OCI-LY7 (cell line): ENCODE results near the gene MRPL55. TPM values are rescaled to one million over a fixed set of nuclear protein-coding genes. Genes with fewer than 3 reads are reported as not detected.
A peak's percentile ranks its signal among the peaks of the same experiment; 100 is the strongest.

ENCODE experiments used
- BruUV-seq: library from RNA; stranded (reverse); fragments of 400-500 nt; replicated peaks from 2 replicates; lab custom pipeline; 2021; lab: Mats Ljungman, UMichigan
- CTCF ChIA-PET: fragments of 300-600 bp; sonication (Branson Sonifier 250); formaldehyde crosslinking; loops from one replicate; lab custom pipeline; 2022; ENCODE audit warnings: antibody characterized with exemption; ENCODE audit not compliant: unreplicated experiment; lab: Charles Lee
- POLR2A ChIA-PET: fragments of 300-600 bp; sonication (Branson Sonifier 250); formaldehyde crosslinking; loops from one replicate; lab custom pipeline; 2022; ENCODE audit warnings: antibody characterized with exemption; lab: Charles Lee
- DNase-seq: peaks from one replicate; pipeline ENCODE4 v3.0.0-alpha.2; 2015; ENCODE audit warnings: low spot score
- H2AFZ ChIP-seq: fragments of 200-600 bp; sonication (generic), shearing (Covaris generic); 2 replicates; pipeline ENCODE4 v1.6.1; 2014; ENCODE audit warnings: mild to moderate bottlenecking, antibody characterized with exemption, low read length, moderate library complexity
- H3K27ac ChIP-seq: fragments of 200-600 bp; sonication (generic); 2 replicates; pipeline ENCODE4 v1.5.1; 2014; ENCODE audit warnings: mixed run types, low read depth, mild to moderate bottlenecking, moderate library complexity, low read length, inconsistent platforms; ENCODE audit not compliant: poor library complexity, severe bottlenecking
- H3K36me3 ChIP-seq: fragments of 200-600 bp; sonication (generic); 2 replicates; pipeline ENCODE4 v1.6.1; 2014; ENCODE audit warnings: mild to moderate bottlenecking, antibody characterized with exemption, low read length, moderate library complexity, mixed read lengths; ENCODE audit not compliant: insufficient read depth
- H3K4me1 ChIP-seq: fragments of 200-600 bp; sonication (generic); 2 replicates; pipeline ENCODE4 v1.5.1; 2014; ENCODE audit warnings: mild to moderate bottlenecking, low read length; ENCODE audit not compliant: insufficient read depth, poor library complexity, severe bottlenecking
- H3K4me2 ChIP-seq: fragments of 200-600 bp; sonication (generic); 2 replicates; pipeline ENCODE4 v1.6.1; 2014; ENCODE audit warnings: mild to moderate bottlenecking, low read length
- H3K4me3 ChIP-seq: fragments of 200-600 bp; sonication (generic); 2 replicates; pipeline ENCODE4 v1.5.1; 2014; ENCODE audit warnings: mild to moderate bottlenecking, low read depth, low read length; ENCODE audit not compliant: poor library complexity, severe bottlenecking
- H3K79me2 ChIP-seq: fragments of 200-600 bp; sonication (generic); 2 replicates; pipeline ENCODE4 v1.6.1; 2016; ENCODE audit warnings: low read depth, mild to moderate bottlenecking, low read length, moderate library complexity, mixed read lengths; ENCODE audit not compliant: insufficient read depth
- H3K9me2 ChIP-seq: fragments of 200-600 bp; sonication (generic); 2 replicates; pipeline ENCODE4 v1.6.1; 2016; ENCODE audit warnings: mild to moderate bottlenecking, low read length, mixed read lengths; ENCODE audit not compliant: insufficient read depth
- H3K9me3 ChIP-seq: fragments of 200-600 bp; sonication (generic); 2 replicates; pipeline ENCODE4 v1.6.1; 2014; ENCODE audit warnings: mild to moderate bottlenecking, mixed run types, low read length, mixed read lengths
- H4K20me1 ChIP-seq: fragments of 200-600 bp; sonication (generic); 2 replicates; pipeline ENCODE4 v1.6.1; 2014; ENCODE audit warnings: mild to moderate bottlenecking, antibody characterized with exemption, low read length, moderate library complexity, mixed read lengths; ENCODE audit not compliant: insufficient read depth
- CTCF ChIP-seq: fragments of 200-600 bp; sonication (generic); conservative IDR thresholded peaks from 2 replicates; pipeline ENCODE4 v1.5.1; 2014; ENCODE audit warnings: mild to moderate bottlenecking, antibody characterized with exemption, low read length, moderate library complexity, mixed read lengths
- EZH2phosphoT487 ChIP-seq: fragments of 200-600 bp; sonication (generic); IDR thresholded peaks from 2 replicates; pipeline ENCODE4 v1.6.1; 2018; ENCODE audit warnings: low read depth, borderline replicate concordance, mild to moderate bottlenecking, mixed run types, antibody characterized with exemption, low read length, moderate library complexity, mixed read lengths
- intact Hi-C: fragments of 100-400 bp; cut with micrococcal nuclease; formaldehyde crosslinking; loops from one replicate; pipeline ENCODE4 v1.10.0; 2022; ENCODE audit not compliant: unreplicated experiment
- total RNA-seq, 2 experiments: library from RNA; depleted of rRNA in 1 of 2; stranded (reverse); fragments of >200 nt in 1 of 2; shearing (Covaris generic) in 1 of 2; gene quantifications; 2 replicates each; pipeline ENCODE4 v1.2.3, GENCODE V29; 2014 to 2022

MRPL55 gene
- total RNA-seq, 2 experiments from 2014 or later, result 50.0 to 92.8 TPM

GRCh38 chr1:228060458-228061190 is 48.5 kb downstream of the MRPL55 start:
- intact Hi-C loops, result no loop called here
- no peak for DNase-seq
- BruUV-seq, result no TSS peak

GRCh38 chr1:228059634-228060457 is 49.3 kb downstream of the MRPL55 start:
- Histone ChIP-seq H2AFZ (0 out of 2 replicates have a peak overlapping the region, but pooled peaks have one; percentile 58), H3K9me3 (no peaks in the 10 kb centered on the region), H4K20me1 (no peaks in the 10 kb centered on the region), H3K4me3 (peak overlapping the region; percentile 36), H3K4me1 (peaks cover 5% of the 10 kb centered on the region), H3K4me2 (peak overlapping the region; percentile 34; the same call in 1 of the 2 replicates), H3K79me2 (no peaks in the 10 kb centered on the region), H3K9me2 (no peaks in the 10 kb centered on the region), H3K27ac (no peak overlapping the region), H3K36me3 (no peaks in the 10 kb centered on the region)
- peak; percentile 49 for DNase-seq
- ChIA-PET POLR2A (no interaction called here), CTCF (no interaction called here)
- no peak for TF ChIP-seq CTCF
- no peak for TF ChIP-seq EZH2phosphoT487
- BruUV-seq, result no TSS peak
- intact Hi-C loops, result no loop called here

More at GRCh38 chr1:228060458-228061190, 48.5 kb downstream of the MRPL55 start:
- H3K9me3 ChIP-seq, result no peaks in the 10 kb centered on the region
- H3K4me3 ChIP-seq, result no peak overlapping the region
- peaks cover 5% of the 10 kb centered on the region for H3K4me1 ChIP-seq
- H2AFZ ChIP-seq, result no peak overlapping the region
- H3K79me2 ChIP-seq, result no peaks in the 10 kb centered on the region
- no peak for TF ChIP-seq CTCF
- no peak for TF ChIP-seq EZH2phosphoT487
- peak overlapping the region; percentile 34; the same call in 1 of the 2 replicates for H3K4me2 ChIP-seq
- POLR2A ChIA-PET, result no interaction called here
- H4K20me1 ChIP-seq, result no peaks in the 10 kb centered on the region
- CTCF ChIA-PET, result no interaction called here
- no peak overlapping the region for H3K27ac ChIP-seq
- no peaks in the 10 kb centered on the region for H3K9me2 ChIP-seq
- no peaks in the 10 kb centered on the region for H3K36me3 ChIP-seq
